Kidney epithelial cell (primary cell): ENCODE measurements around the gene ZPR1. TPM values are rescaled to one million over a fixed set of nuclear protein-coding genes. Genes with fewer than 3 reads are reported as not detected.

ENCODE experiments used
- DNase-seq: peaks from one replicate; pipeline ENCODE4 v3.0.0-alpha.2; 2010; ENCODE audit warnings: low read depth
- H3K27me3 ChIP-seq: 2 replicates; pipeline ENCODE4 v1.6.0; 2011; ENCODE audit warnings: low read length; ENCODE audit not compliant: control insufficient read depth, insufficient read depth
- H3K36me3 ChIP-seq: 2 replicates; pipeline ENCODE4 v1.5.1; 2011; ENCODE audit warnings: low read length; ENCODE audit not compliant: control insufficient read depth, insufficient read depth
- H3K4me3 ChIP-seq: 2 replicates; pipeline ENCODE4 v1.5.1; 2011; ENCODE audit warnings: low read depth, mild to moderate bottlenecking, control low read depth, low read length
- total RNA-seq: library from RNA; depleted of rRNA; stranded (reverse); fragments of >200 nt; gene quantifications from 2 replicates; pipeline ENCODE4 v1.2.3, GENCODE V29; 2015
- TF ChIP-seq, protein P1 (sequence below): IDR thresholded peaks from 2 replicates; pipeline ENCODE4 v1.5.1; 2011; ENCODE audit warnings: mild to moderate bottlenecking, moderate library complexity, low read length, control low read depth, inconsistent platforms; ENCODE audit not compliant: insufficient read depth, poor library complexity, severe bottlenecking

The ZPR1 gene
- total RNA-seq, 1 donor from 2014 or later: 82.1 TPM

DNA sequence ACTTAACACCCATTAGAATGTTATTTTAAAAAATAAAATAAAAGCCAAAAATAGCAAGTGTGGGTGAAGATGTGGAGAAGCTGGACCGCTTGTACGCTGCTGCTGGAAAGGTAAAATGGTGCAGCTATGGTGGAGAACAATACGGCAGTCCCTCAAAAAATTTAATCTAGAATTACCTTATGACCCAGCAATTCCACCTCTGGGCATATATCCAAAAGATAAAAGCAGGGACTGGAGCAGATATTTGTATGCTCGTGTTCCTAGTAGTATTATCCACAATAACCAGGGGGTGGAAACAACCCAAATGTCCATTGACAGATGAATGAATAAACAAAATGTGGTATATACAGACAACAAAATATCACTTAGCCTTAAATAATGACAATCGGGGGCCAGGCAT is 10.0 kb upstream of the ZPR1 start:
- DNase-seq: no peak
- H3K27me3 ChIP-seq: no peaks in the 10 kb centered on the region
- TF ChIP-seq, protein P1, sequence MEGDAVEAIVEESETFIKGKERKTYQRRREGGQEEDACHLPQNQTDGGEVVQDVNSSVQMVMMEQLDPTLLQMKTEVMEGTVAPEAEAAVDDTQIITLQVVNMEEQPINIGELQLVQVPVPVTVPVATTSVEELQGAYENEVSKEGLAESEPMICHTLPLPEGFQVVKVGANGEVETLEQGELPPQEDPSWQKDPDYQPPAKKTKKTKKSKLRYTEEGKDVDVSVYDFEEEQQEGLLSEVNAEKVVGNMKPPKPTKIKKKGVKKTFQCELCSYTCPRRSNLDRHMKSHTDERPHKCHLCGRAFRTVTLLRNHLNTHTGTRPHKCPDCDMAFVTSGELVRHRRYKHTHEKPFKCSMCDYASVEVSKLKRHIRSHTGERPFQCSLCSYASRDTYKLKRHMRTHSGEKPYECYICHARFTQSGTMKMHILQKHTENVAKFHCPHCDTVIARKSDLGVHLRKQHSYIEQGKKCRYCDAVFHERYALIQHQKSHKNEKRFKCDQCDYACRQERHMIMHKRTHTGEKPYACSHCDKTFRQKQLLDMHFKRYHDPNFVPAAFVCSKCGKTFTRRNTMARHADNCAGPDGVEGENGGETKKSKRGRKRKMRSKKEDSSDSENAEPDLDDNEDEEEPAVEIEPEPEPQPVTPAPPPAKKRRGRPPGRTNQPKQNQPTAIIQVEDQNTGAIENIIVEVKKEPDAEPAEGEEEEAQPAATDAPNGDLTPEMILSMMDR: no peak
- no peak overlapping the region for H3K4me3 ChIP-seq
- H3K36me3 ChIP-seq: no peaks in the 10 kb centered on the region

DNA sequence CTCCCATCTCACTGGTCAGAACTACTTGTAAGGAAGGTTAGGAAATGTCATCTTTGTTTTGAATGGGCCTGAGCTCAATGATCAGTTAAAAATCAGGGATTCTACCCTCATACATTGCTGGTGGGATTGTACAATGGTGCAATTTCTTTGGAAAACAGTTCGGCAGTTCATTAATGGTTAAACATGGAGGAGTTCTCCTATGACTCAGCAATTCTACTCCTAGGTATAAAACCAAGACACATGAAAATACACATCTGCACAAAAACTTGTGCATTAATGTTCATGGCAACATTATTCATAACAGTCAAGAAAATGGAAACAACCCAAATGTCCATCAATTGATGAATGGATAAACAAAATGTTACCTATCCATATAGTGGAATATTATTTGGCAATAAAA is 8.7 kb upstream of the ZPR1 start:
- TF ChIP-seq, protein P1: no peak
- DNase-seq: no peak
- Histone ChIP-seq H3K36me3 (no peaks in the 10 kb centered on the region), H3K4me3 (no peak overlapping the region), H3K27me3 (no peaks in the 10 kb centered on the region)

- no peak for DNase-seq
- H3K27me3 ChIP-seq: peaks cover 2% of the 10 kb centered on the region
- no peaks in the 10 kb centered on the region for H3K36me3 ChIP-seq
- TF ChIP-seq, protein P1: no peak
- H3K4me3 ChIP-seq: no peak overlapping the region
Measured at GRCh38 chr11:116794851-116795250, 7.0 kb upstream of the ZPR1 start.

- H3K36me3 ChIP-seq: no peaks in the 10 kb centered on the region
- H3K4me3 ChIP-seq: no peak overlapping the region
- TF ChIP-seq, protein P1: no peak
- peaks cover 2% of the 10 kb centered on the region for H3K27me3 ChIP-seq
- DNase-seq: no peak
Measured at GRCh38 chr11:116793772-116794097, 5.9 kb upstream of the ZPR1 start.

DNA sequence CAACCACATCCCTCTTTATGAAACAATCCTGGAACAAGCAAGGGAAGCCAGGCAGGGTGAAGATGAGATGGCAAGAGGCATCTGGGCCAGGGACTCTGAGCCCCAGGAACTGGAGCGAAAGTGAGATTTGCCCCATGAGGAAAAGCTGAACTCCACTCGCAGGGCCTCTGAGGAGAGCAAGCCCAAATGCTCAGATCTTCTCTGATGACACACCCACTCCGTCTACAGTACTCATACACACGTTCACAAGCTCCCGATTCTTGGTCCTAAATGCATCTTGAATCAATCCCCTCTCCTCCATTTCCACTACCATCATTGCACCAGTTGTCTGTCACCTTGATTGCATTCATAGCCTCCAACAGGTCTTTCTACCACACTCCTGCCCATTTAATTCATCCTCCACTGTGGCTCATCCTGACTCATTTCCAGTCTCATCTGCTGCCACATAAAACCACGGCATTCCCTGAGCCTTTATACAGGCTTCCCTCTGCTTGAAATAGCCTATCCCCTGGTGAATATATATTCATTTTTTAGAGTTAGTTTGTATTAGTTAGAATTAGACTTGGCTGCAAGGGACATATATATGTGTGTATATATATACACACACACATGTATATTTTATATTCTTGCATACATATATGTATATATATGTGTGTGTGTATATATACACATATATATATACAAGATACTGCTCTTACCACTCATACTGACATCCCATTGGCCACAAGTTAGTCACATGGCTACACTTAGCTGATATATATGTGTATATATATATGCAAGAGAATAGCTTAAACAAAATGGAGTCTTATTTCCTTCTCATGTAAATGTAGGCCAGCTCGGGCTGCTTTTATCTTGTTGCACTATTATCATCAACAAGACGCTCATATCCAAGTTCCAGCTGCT is 5.3 kb upstream of the ZPR1 start:
- peak; percentile 18 for DNase-seq
- TF ChIP-seq, protein P1: no peak
- no peak overlapping the region for H3K4me3 ChIP-seq
- H3K27me3 ChIP-seq: peaks cover 2% of the 10 kb centered on the region
- no peaks in the 10 kb centered on the region for H3K36me3 ChIP-seq
